ENCODE results near the gene CPNE6. TPM values are rescaled to one million over a fixed set of nuclear protein-coding genes. Genes with fewer than 3 reads are reported as not detected.

CPNE6 gene
- total and polyA plus RNA-seq, 2 of the 13 experiments (the other 11 are each of a cell fraction or from before 2014, with no cell fraction given): not detected

- TF ChIP-seq ZNF687 (CRISPR knock-in tag; IDR thresholded peaks at IDR 0.05) (no peak; the same call in 1 of the 2 replicates), JDP2 (CRISPR knock-in tag; IDR thresholded peaks at IDR 0.05; ENCODE audit: borderline replicate concordance) (no peak), NFIB (CRISPR knock-in tag; IDR thresholded peaks at IDR 0.05; ENCODE audit: borderline replicate concordance) (no peak), NAIF1 (CRISPR knock-in tag; IDR thresholded peaks at IDR 0.05; ENCODE audit: borderline replicate concordance) (no peak), THAP7 (CRISPR knock-in tag; IDR thresholded peaks at IDR 0.05) (0 out of 2 replicates have a peak, but pooled peaks have one; percentile 50), HNF1A (IDR thresholded peaks at IDR 0.05; ENCODE audit: low read depth) (no peak), HNF1A (CRISPR knock-in tag; IDR thresholded peaks at IDR 0.05; ENCODE audit: borderline replicate concordance) (no peak), JUNB (CRISPR knock-in tag; IDR thresholded peaks at IDR 0.05; ENCODE audit: borderline replicate concordance) (no peak), ZNF431 (CRISPR knock-in tag; IDR thresholded peaks at IDR 0.05; ENCODE audit: borderline replicate concordance, low read depth) (no peak), PRDM4 (CRISPR knock-in tag; IDR thresholded peaks at IDR 0.05; ENCODE audit: borderline replicate concordance) (no peak), ZSCAN25 (CRISPR knock-in tag; IDR thresholded peaks at IDR 0.05) (no peak), HNF4G (IDR thresholded peaks at IDR 0.05; ENCODE audit: borderline replicate concordance, low read depth, low read length) (no peak), HNF4G (CRISPR knock-in tag; IDR thresholded peaks at IDR 0.05; ENCODE audit: borderline replicate concordance, low read depth) (peak; percentile 69; the same call in 1 of the 2 replicates), AKAP8 (CRISPR knock-in tag; IDR thresholded peaks at IDR 0.05) (no peak), EHMT2 (IDR thresholded peaks at IDR 0.05; ENCODE audit: borderline replicate concordance, low read depth, low read length) (no peak), ZNF572 (CRISPR knock-in tag; IDR thresholded peaks at IDR 0.05) (no peak), SNAPC2 (CRISPR knock-in tag; IDR thresholded peaks at IDR 0.05) (peak; percentile 18; the same call in 1 of the 2 replicates)
Observed at GRCh38 chr14:24058260-24058950, 13.0 kb upstream of the CPNE6 start (continued).

Measured in HepG2 (cell line).